ENCODE measurements around the gene COA8. TPM values are rescaled to one million over a fixed set of nuclear protein-coding genes. Genes with fewer than 3 reads are reported as not detected.

COA8 gene
- total RNA-seq, 2 donors from 2014 or later, result 8.0 to 17.6 TPM

DNA sequence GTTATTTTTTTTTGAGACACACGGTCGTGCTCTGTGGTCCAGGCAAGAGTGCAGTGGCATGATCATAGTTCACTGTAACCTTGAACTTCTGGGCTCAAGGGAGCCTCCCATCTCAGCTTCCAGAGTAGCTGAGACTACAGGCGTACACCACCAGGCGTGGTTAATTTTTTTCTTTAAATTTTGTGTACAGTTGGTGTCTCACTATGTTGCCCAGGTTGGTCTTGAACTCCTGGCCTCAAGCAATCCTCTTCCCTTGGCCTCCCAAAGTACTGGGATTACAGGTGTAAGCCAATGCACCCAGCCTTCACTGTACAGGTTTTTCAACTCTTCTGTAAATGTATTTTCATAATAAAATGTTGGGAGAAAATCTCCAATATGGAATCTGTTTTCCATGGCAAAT lies 60.5 kb downstream of the COA8 start:
- no peaks in the 10 kb centered on the region for H3K9me3 ChIP-seq
- DNase-seq (ENCODE audit: low spot score) (no peak), ATAC-seq (ENCODE audit: insufficient number of reproducible peaks, low FRiP score, low read depth) (no peak)
- H3K4me1 ChIP-seq (ENCODE audit: control insufficient read depth in 1 of 2, low read depth in 2 of 2), result peaks cover 17 to 31% of the 10 kb centered on the region in 2 donors
- no peak overlapping the region for H3K27ac ChIP-seq
- H3K36me3 ChIP-seq, result no peaks in the 10 kb centered on the region
- H3K4me3 ChIP-seq, result no peak overlapping the region
- TF ChIP-seq, protein P1, sequence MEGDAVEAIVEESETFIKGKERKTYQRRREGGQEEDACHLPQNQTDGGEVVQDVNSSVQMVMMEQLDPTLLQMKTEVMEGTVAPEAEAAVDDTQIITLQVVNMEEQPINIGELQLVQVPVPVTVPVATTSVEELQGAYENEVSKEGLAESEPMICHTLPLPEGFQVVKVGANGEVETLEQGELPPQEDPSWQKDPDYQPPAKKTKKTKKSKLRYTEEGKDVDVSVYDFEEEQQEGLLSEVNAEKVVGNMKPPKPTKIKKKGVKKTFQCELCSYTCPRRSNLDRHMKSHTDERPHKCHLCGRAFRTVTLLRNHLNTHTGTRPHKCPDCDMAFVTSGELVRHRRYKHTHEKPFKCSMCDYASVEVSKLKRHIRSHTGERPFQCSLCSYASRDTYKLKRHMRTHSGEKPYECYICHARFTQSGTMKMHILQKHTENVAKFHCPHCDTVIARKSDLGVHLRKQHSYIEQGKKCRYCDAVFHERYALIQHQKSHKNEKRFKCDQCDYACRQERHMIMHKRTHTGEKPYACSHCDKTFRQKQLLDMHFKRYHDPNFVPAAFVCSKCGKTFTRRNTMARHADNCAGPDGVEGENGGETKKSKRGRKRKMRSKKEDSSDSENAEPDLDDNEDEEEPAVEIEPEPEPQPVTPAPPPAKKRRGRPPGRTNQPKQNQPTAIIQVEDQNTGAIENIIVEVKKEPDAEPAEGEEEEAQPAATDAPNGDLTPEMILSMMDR (IDR thresholded peaks at IDR 0.05), result no peak
- H3K27me3 ChIP-seq (replicated peaks; ENCODE audit: insufficient read depth), result no peaks in the 10 kb centered on the region

DNA sequence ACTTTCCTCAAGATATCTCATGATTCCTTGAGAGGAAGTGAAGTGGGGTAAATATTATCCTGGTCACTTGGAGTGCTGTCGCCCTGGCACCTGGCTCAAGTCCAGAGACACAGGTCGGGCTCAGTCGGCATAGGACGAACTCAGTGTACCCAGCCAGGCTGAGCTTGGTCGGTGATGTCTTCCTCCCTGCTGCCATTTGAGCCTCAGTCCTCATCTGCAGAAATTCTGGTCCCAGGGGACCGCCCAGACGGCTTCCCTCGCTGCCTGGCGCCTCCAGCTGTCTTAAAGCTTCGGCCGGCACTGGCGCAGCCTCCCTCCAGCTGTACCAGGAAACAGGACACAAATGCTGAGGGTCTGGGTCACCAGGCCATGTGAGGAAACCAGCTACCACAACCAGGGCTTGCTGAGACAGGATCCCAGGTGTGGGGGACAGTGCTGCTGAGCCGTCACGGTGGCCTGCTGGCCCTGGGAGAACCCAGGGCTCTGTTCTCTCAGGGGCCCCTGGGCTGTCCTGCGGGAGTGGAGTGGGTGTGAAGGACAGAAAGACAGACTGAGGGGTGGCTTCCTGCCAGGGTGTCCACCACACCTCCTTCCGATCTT lies 61.2 kb downstream of the COA8 start:
- Histone ChIP-seq H3K36me3 (no peaks in the 10 kb centered on the region), H3K4me3 (no peak overlapping the region), H3K27ac (peak overlapping the region; percentile 61 to 99), H3K27me3 (replicated peaks; ENCODE audit: insufficient read depth) (no peaks in the 10 kb centered on the region), H3K4me1 (ENCODE audit: control insufficient read depth in 1 of 2, low read depth in 2 of 2) (peaks cover 19 to 35% of the 10 kb centered on the region in 2 donors), H3K9me3 (no peaks in the 10 kb centered on the region)
- DNase-seq (ENCODE audit: low spot score) (no peak), ATAC-seq (ENCODE audit: insufficient number of reproducible peaks, low FRiP score, low read depth) (no peak)
- TF ChIP-seq, protein P1 (IDR thresholded peaks at IDR 0.05), result no peak

DNA sequence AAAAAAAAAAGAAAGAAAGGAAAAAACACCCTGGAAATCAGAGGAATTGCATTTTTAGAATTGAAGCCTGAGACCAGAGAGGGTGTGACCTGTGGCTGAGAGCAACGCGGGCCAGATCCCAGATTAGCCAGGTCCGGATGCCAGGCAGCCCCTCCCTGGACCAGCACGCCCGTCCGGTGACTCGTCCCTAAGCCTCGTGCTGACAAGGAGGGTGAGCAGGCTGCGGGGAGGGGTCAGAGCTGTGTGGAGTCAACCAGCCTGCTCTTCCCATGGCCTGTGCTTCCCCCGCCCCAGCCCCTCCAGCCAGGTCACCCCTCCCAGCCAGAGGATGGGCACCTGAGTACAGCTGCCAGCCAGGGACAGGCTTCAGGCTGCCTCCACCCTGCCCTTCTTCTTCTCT lies 62.1 kb downstream of the COA8 start:
- H3K9me3 ChIP-seq, result no peaks in the 10 kb centered on the region
- no peaks in the 10 kb centered on the region for H3K36me3 ChIP-seq
- H3K27me3 ChIP-seq (replicated peaks; ENCODE audit: insufficient read depth), result no peaks in the 10 kb centered on the region
- DNase-seq (ENCODE audit: low spot score) (peak; percentile 74), ATAC-seq (ENCODE audit: insufficient number of reproducible peaks, low FRiP score, low read depth) (peak; percentile 7)
- TF ChIP-seq, protein P1 (IDR thresholded peaks at IDR 0.05), result no peak
- peak overlapping the region; percentile 80 to 99 for H3K27ac ChIP-seq
- peak overlapping the region; percentile 44 for H3K4me3 ChIP-seq
- H3K4me1 ChIP-seq (ENCODE audit: control insufficient read depth in 1 of 2, low read depth in 2 of 2), result peaks cover 19 to 35% of the 10 kb centered on the region in 2 donors

DNA sequence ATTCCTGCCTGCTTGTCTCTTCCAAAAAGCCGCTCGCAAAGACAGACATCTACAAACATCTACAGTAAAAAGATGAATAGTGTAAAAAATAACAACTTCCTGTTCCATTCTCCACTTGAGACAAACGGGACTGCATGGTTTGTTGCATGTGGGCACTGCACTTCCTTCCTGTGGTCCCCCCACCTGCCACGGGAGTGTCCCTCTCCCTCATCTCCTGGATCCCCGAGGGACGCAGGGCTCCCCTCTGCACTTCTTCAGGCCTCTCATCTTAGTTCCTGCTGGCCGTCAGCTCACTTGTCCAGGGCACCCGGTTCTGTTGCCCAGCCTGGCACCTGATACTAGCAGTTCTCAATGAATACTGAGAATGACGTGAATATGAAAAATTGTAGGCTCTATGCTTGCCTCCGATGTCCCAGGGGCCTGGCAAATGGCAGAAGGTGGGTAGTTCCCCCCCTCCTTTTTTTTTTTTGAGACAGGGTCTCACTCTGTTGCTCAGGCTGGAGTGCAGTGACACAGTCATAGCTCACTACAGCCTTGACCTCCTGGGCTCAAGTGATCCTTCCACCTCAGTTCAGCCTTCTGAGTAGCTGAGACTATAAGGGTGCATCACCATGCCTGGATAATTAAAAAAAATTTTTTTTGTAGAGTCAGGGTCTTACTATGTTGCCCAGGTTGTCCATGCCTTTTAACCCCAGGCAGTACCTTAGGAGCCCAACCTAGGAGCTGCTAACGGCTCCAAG lies 62.8 kb downstream of the COA8 start:
- H3K4me3 ChIP-seq, result peak overlapping the region; percentile 44
- H3K27ac ChIP-seq, result peak overlapping the region; percentile 80 to 99
- TF ChIP-seq, protein P1 (IDR thresholded peaks at IDR 0.05), result no peak
- ATAC-seq (ENCODE audit: insufficient number of reproducible peaks, low FRiP score, low read depth) (no peak), DNase-seq (ENCODE audit: low spot score) (no peak)
- no peaks in the 10 kb centered on the region for H3K9me3 ChIP-seq
- H3K27me3 ChIP-seq (replicated peaks; ENCODE audit: insufficient read depth), result no peaks in the 10 kb centered on the region
- H3K4me1 ChIP-seq (ENCODE audit: control insufficient read depth in 1 of 2, low read depth in 2 of 2), result peaks cover 20 to 39% of the 10 kb centered on the region in 2 donors
- no peaks in the 10 kb centered on the region for H3K36me3 ChIP-seq

DNA sequence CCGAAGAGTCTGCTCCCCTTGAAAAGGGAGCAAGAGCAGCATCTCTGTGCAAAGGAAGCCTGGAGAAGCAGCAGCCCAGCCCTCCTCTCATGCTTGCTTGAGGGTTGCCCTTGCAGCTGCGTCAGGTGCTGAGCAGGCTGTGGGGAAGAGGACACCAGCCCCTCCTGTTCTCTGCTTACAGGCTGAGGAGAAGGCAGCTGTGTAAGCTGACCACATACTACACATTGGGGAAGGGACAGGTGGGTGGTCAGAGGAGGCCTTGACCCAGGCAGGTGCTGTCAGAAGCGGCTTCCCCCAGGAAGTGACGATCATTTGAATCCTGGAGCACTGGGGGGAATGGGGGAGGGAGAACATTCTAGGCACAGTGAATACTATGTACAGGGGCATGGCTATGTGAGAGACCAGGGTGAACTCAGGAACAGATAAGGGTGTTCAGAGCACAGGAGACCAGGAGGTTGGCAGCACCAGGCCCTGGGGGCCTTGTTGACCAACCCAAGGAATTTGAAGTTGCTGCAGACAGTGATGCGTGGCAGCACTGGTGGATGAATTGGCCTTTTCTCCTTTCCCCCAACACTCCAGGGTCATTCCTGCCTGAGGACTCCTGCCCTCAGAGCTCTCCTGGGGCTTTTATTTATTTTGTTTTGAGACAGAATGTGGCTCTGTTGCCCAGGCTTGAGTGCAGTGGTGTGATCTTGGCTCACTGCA lies 63.5 kb downstream of the COA8 start:
- peak overlapping the region; percentile 80 to 99 for H3K27ac ChIP-seq
- TF ChIP-seq, protein P1 (IDR thresholded peaks at IDR 0.05), result no peak
- peaks cover 23 to 47% of the 10 kb centered on the region in 2 donors for H3K4me1 ChIP-seq (ENCODE audit: control insufficient read depth in 1 of 2, low read depth in 2 of 2)

More for the DNA sequence above, 63.5 kb downstream of the COA8 start:
- Histone ChIP-seq H3K4me3 (no peak overlapping the region), H3K36me3 (no peaks in the 10 kb centered on the region), H3K9me3 (no peaks in the 10 kb centered on the region), H3K27me3 (replicated peaks; ENCODE audit: insufficient read depth) (no peaks in the 10 kb centered on the region)
- DNase-seq (ENCODE audit: low spot score) (no peak), ATAC-seq (ENCODE audit: insufficient number of reproducible peaks, low FRiP score, low read depth) (no peak)

All from thoracic aorta (tissue), 2 donors.